K562 (cell line): ENCODE measurements around the gene L3MBTL1. TPM values are rescaled to one million over a fixed set of nuclear protein-coding genes. Genes with fewer than 3 reads are reported as not detected.

Source experiments
- ATAC-seq: fragments of 200-7000 bp; cut with Tn5 transposase; 3 replicates; pipeline ENCODE4 v1.9.1; 2020; ENCODE audit warnings: moderate library complexity
- BruUV-seq: library from RNA; stranded (reverse); fragments of 400-500 nt; replicated peaks from 2 replicates; lab custom pipeline; 2021; lab: Mats Ljungman, UMichigan
- CTCF ChIA-PET: fragments of 300-600 bp; formaldehyde crosslinking; extraction: SDS; loops from one replicate; lab custom pipeline; 2021; ENCODE audit warnings: low intra/inter-chr PET ratio; lab: Yijun Ruan, JAX
- POLR2A ChIA-PET: fragments of 300-600, 350-650 bp; sonication (Branson Sonifier 250); formaldehyde crosslinking; extraction: SDS; loops from one replicate; lab custom pipeline; 2021; ENCODE audit warnings: antibody characterized with exemption, inconsistent platforms; lab: Yijun Ruan, JAX
- DNase-seq, 4 experiments: peaks; one replicate each; pipeline versions ENCODE4 v3.0.0 to v3.0.0-alpha.2; 2011 to 2018; ENCODE audit warnings: low spot score in 3 of 4, mixed read lengths in 3 of 4; ENCODE audit errors: extremely low read depth in 1 of 4
- FAIRE-seq: peaks from 2 replicates; lab custom pipeline; 2011; peaks lifted over from hg19 to GRCh38; lab: Jason Lieb, UNC
- H2AFZ ChIP-seq: 2 replicates; pipeline ENCODE4 v1.6.0; 2011; ENCODE audit warnings: low read depth, low read length, control low read depth, inconsistent platforms
- H3K27ac ChIP-seq: fragments of 200-600 bp; 3 replicates; pipeline ENCODE4 v1.8.0; 2011; ENCODE audit warnings: low read depth, mild to moderate bottlenecking, control low read depth, inconsistent platforms, low read length, moderate library complexity, mixed read lengths; ENCODE audit errors: extremely low read depth
- H3K27me3 ChIP-seq, 2 experiments: fragments of 300-600 bp in 1 of 2; 2 replicates in 1 of 2; 3 replicates in 1 of 2; pipeline versions ENCODE4 v1.6.0 to v1.8.0; 2011; ENCODE audit warnings: inconsistent platforms in 2 of 2, low read length in 2 of 2, mild to moderate bottlenecking in 1 of 2, mixed read lengths in 1 of 2, moderate library complexity in 1 of 2; ENCODE audit not compliant: control insufficient read depth in 2 of 2, insufficient read depth in 2 of 2
- H3K36me3 ChIP-seq: fragments of 300-600 bp; 3 replicates; pipeline ENCODE4 v1.8.0; 2011; ENCODE audit warnings: mild to moderate bottlenecking, low read length, inconsistent platforms; ENCODE audit not compliant: control insufficient read depth, insufficient read depth
- H3K4me1 ChIP-seq, 2 experiments: fragments of 200-600 bp in 1 of 2; replicated peaks in 1 of 2; 2 replicates in 1 of 2; 3 replicates in 1 of 2; pipeline versions ENCODE4 v1.5.1 to v1.8.0; 2011; ENCODE audit warnings: inconsistent platforms in 2 of 2, low read length in 2 of 2, mild to moderate bottlenecking in 1 of 2, mixed read lengths in 1 of 2, moderate library complexity in 1 of 2; ENCODE audit not compliant: control insufficient read depth in 2 of 2, insufficient read depth in 2 of 2
- H3K4me2 ChIP-seq: 2 replicates; pipeline ENCODE4 v1.6.1; 2011; ENCODE audit warnings: low read length, control low read depth, inconsistent platforms, mixed read lengths; ENCODE audit not compliant: insufficient read depth
- H3K4me3 ChIP-seq: fragments of 200-600 bp; sonication (generic), shearing (Covaris generic); 2 replicates; pipeline ENCODE4 v1.5.1; 2016; ENCODE audit warnings: control low read depth, inconsistent platforms
- H3K79me2 ChIP-seq: fragments of 200-600 bp; 3 replicates; pipeline ENCODE4 v1.8.0; 2011; ENCODE audit warnings: low read length, inconsistent platforms; ENCODE audit not compliant: control insufficient read depth, insufficient read depth
- H3K9ac ChIP-seq, 2 experiments: 2 replicates each; pipeline versions ENCODE4 v1.6.0 to v1.6.1; 2011; ENCODE audit warnings: low read depth in 2 of 2, low read length in 2 of 2, control low read depth in 1 of 2, inconsistent platforms in 1 of 2, mild to moderate bottlenecking in 1 of 2, mixed read lengths in 1 of 2; ENCODE audit not compliant: insufficient read depth in 1 of 2
- H3K9me1 ChIP-seq: one replicate; pipeline ENCODE4 v1.6.0; 2011; ENCODE audit warnings: inconsistent platforms, mild to moderate bottlenecking, low read length, moderate library complexity; ENCODE audit not compliant: control insufficient read depth, insufficient read depth
- H3K9me3 ChIP-seq: replicated peaks from 2 replicates; pipeline ENCODE4 v1.5.1; 2011; ENCODE audit warnings: low read depth, low read length, inconsistent platforms; ENCODE audit not compliant: control insufficient read depth, insufficient read depth
- H4K20me1 ChIP-seq: replicated peaks from 2 replicates; pipeline ENCODE4 v1.6.1; 2011; ENCODE audit warnings: low read length, inconsistent platforms, mixed read lengths; ENCODE audit not compliant: control insufficient read depth, insufficient read depth
- ATF7 ChIP-seq: fragments of 450-650 bp; IDR thresholded peaks from 2 replicates; pipeline ENCODE4 v1.7.1; 2014; ENCODE audit warnings: mild to moderate bottlenecking, moderate library complexity
- CHD1 ChIP-seq: fragments of 200-600 bp; sonication (generic); IDR thresholded peaks from one replicate; pipeline ENCODE4 v1.6.1; 2012; ENCODE audit warnings: mild to moderate bottlenecking, moderate library complexity, low read length, inconsistent platforms
- CREM ChIP-seq: IDR thresholded peaks from 2 replicates; pipeline ENCODE4 v1.6.1; 2014; ENCODE audit warnings: antibody characterized with exemption, low read depth
- DMBX1 ChIP-seq: fragments of 250-450 bp; sonication (Bioruptor Pico); IDR thresholded peaks from 2 replicates; pipeline ENCODE4 v1.8.0; 2022; ENCODE audit warnings: inconsistent platforms, mild to moderate bottlenecking, moderate library complexity, borderline replicate concordance
- DNMT1 ChIP-seq: fragments of 450-650 bp; IDR thresholded peaks from 2 replicates; pipeline ENCODE4 v1.6.1; 2016; ENCODE audit warnings: antibody characterized with exemption, mild to moderate bottlenecking
- ELF2 ChIP-seq: fragments of 250-450 bp; sonication (Bioruptor Pico); IDR thresholded peaks from 2 replicates; pipeline ENCODE4 v1.5.0; 2021; ENCODE audit warnings: mild to moderate bottlenecking
- ETV1 ChIP-seq: fragments of 450-650 bp; conservative IDR thresholded peaks from 2 replicates; pipeline ENCODE4 v1.6.1; 2016; ENCODE audit warnings: missing genetic modification characterization, control low read depth, low read depth, missing compliant biosample characterization
- GTF2A2 ChIP-seq: IDR thresholded peaks from 2 replicates; pipeline ENCODE4 v1.6.1; 2016; ENCODE audit warnings: mild to moderate bottlenecking, missing genetic modification characterization, missing compliant biosample characterization
- HOXB6 ChIP-seq: fragments of 250-450 bp; sonication (Bioruptor Pico); IDR thresholded peaks from 2 replicates; pipeline ENCODE4 v1.5.1; 2022; ENCODE audit warnings: mild to moderate bottlenecking, borderline replicate concordance
- MAZ ChIP-seq, 2 experiments: fragments of 450-650 bp in 1 of 2; sonication (generic) in 1 of 2; formaldehyde crosslinking; IDR thresholded peaks in 1 of 2; conservative IDR thresholded peaks in 1 of 2; 2 replicates each; pipeline versions ENCODE4 v1.4.0 to v1.5.0; 2020; ENCODE audit warnings: mild to moderate bottlenecking in 1 of 2, missing genetic modification reagents in 1 of 2
- NFIC ChIP-seq: fragments of 450-650 bp; IDR thresholded peaks from 2 replicates; pipeline ENCODE4 v1.6.1; 2017; ENCODE audit warnings: mild to moderate bottlenecking, inconsistent platforms
- NFYB ChIP-seq: IDR thresholded peaks from 2 replicates; pipeline ENCODE4 v1.6.1; 2011; ENCODE audit warnings: mild to moderate bottlenecking, moderate library complexity; ENCODE audit not compliant: insufficient read length; ENCODE audit errors: extremely low read depth
- NR2C1 ChIP-seq, 2 experiments: fragments of 450-650 bp; IDR thresholded peaks; 2 replicates each; pipeline ENCODE4 v1.6.1; 2017; ENCODE audit warnings: mild to moderate bottlenecking in 2 of 2, antibody characterized with exemption in 1 of 2, inconsistent platforms in 1 of 2, missing compliant biosample characterization in 1 of 2, missing genetic modification characterization in 1 of 2
- NR4A1 ChIP-seq, 2 experiments: fragments of 250-450 bp in 1 of 2; fragments of 450-650 bp in 1 of 2; sonication (Bioruptor Pico) in 1 of 2; IDR thresholded peaks; 2 replicates each; pipeline versions ENCODE4 v1.4.0 to v1.6.1; 2016 to 2020; ENCODE audit warnings: mild to moderate bottlenecking in 2 of 2, missing compliant biosample characterization in 1 of 2, missing genetic modification characterization in 1 of 2, moderate library complexity in 1 of 2
- POLR2A ChIP-seq: fragments of 450-650 bp; conservative IDR thresholded peaks from 2 replicates; pipeline ENCODE4 v1.6.1; 2016
- TEAD1 ChIP-seq, 2 experiments: fragments of 450-650 bp in 1 of 2; sonication (generic) in 1 of 2; formaldehyde crosslinking; IDR thresholded peaks; 2 replicates each; pipeline versions ENCODE4 v1.4.0 to v1.8.0; 2020 to 2022; ENCODE audit warnings: mild to moderate bottlenecking in 2 of 2, missing genetic modification reagents in 1 of 2
- ZNF282 ChIP-seq: sonication (generic); formaldehyde crosslinking; IDR thresholded peaks from 2 replicates; pipeline ENCODE4 v1.8.1; 2023; ENCODE audit warnings: missing genetic modification reagents
- ZNF354B ChIP-seq: fragments of 250-450 bp; sonication (Bioruptor Pico); IDR thresholded peaks from 2 replicates; pipeline ENCODE4 v1.4.0; 2020
- ZNF77 ChIP-seq: fragments of 250-450 bp; sonication (Bioruptor Pico); IDR thresholded peaks from 2 replicates; pipeline ENCODE4 v1.5.0; 2020
- WGBS: fragments of 100-300 bp; shearing (Covaris generic); methylation state at CpG from one replicate; pipeline ENCODE4 v1.1.6; 2016; ENCODE audit warnings: low coverage, mixed read lengths; ENCODE audit not compliant: insufficient coverage; ENCODE audit errors: missing lambda C conversion rate; 5-methylcytosine and 5-hydroxymethylcytosine counted together
- in situ Hi-C: fragments of 300-500 bp; cut with MboI; formaldehyde crosslinking; loops from 4 replicates; pipeline ENCODE4 v1.15.0; 2018; ENCODE audit warnings: inconsistent platforms, mixed read lengths
- intact Hi-C: fragments of 100-400 bp; cut with micrococcal nuclease; formaldehyde crosslinking; loops from 2 replicates; pipeline ENCODE4 v1.14.2; 2022
- polyA plus RNA-seq, 8 experiments: library from polyadenylated mRNA; depleted of rRNA in 4 of 8; stranded (reverse) in 5 of 8; unstranded in 3 of 8; fragments of >200 nt; fragmentation: Nextera tagmentation in 2 of 8; fragmentation: Illumina TruSeq in 1 of 8; extraction: Ambion mirVana in 2 of 8; extraction: Trizol in 1 of 8; gene quantifications; 2 replicates each; pipeline versions ENCODE4 v1.2.1 to v1.2.3, GENCODE V29; 2011 to 2014; ENCODE audit warnings: inconsistent platforms in 1 of 8, missing spikeins in 1 of 8
- total RNA-seq, 7 experiments: library from RNA; depleted of rRNA in 6 of 7; stranded (reverse); fragments of >200 nt in 6 of 7; fragmentation: Illumina TruSeq in 2 of 7; extraction: Trizol in 2 of 7; gene quantifications; 2 replicates each; pipeline versions ENCODE4 v1.2.1 to v1.2.3, GENCODE V29; 2011 to 2021; ENCODE audit warnings: low replicate concordance in 1 of 7
- TF ChIP-seq, protein P1 (sequence below): fragments of 250-450 bp; sonication (Bioruptor Pico); IDR thresholded peaks from 2 replicates; pipeline ENCODE4 v1.8.0; 2022; ENCODE audit warnings: moderate library complexity, mild to moderate bottlenecking, inconsistent platforms

L3MBTL1 gene
- total and polyA plus RNA-seq, 9 of the 15 experiments (the other 6 are each of a cell fraction or from before 2014, with no cell fraction given), result 0.77 to 10.0 (median 4.4) TPM

DNA sequence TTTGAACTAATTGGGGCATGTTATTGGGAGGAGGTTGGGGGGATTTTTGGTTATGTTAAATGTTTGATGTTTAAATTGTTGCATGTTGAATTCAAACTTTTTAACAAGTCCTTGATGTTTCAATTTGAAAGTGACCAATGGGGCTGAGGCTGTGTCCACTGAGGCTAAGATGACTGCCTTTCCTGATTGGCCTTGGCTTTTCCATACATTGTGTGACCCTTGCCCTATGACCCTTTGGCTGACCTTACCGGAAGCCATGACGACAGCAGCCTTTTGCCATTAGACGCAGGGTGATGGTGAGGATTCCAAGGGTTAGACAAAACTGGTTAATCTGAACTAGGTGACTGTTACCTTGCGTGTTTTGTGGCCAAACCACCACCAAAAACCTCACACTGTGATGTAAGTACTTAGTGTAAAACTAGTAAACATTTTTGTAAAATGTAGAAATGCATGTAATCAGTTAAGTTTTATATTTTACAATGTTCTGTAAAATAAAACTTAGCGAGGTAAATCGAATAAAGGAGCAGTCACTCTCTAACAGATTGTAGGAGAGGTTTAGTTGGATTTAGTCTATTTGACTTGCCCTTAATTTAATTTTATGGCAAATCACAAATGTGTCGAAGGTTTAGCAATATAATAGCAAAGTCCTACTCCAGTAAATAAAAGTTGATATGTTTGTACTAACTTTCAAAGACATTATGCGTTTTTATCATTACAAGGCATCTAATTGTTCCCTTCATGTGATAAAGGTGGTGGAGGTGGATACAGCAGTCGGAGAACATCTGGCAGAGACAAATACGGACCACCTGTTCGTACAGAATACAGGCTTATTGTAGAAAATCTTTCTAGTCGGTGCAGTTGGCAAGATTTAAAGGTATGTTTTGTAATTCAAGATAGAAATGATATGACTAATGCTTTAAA, 48.2 kb upstream of the L3MBTL1 start:
- H3K4me3 ChIP-seq, result peak overlapping the region; percentile 92
- H3K4me2 ChIP-seq, result peak overlapping the region; percentile 85
- H3K36me3 ChIP-seq, result peaks cover 55% of the 10 kb centered on the region
- H3K9me1 ChIP-seq, result peaks cover 4% of the 10 kb centered on the region
- ATAC-seq (peak; percentile 22), DNase-seq (peak; percentile 31 to 86 (median 51)), FAIRE-seq (peak; percentile 77)
- WGBS, result 45% methylated on average over 12 of the region's 12 CpGs
- intact Hi-C loops (loop anchor here (5.0 to 10.0 kb wide), 2 partner anchors 58 to 266 kb away; partner anchors contain the start of gene GTSF1L), in situ Hi-C loops (loop anchor here (10.0 kb wide), 1 partner anchor 236 kb away; no protein-coding TSS in a partner anchor)
- peaks cover 7 to 8% of the 10 kb centered on the region in 2 experiments; a peak in 4 of 5 replicates for H3K4me1 ChIP-seq
- ChIA-PET CTCF (no interaction called here), POLR2A (interaction anchor here (0.6 to 3.8 kb wide), 15 partner anchors 10 to 535 kb away, joined by 3 to 27 read pairs (median 5); partner anchors contain the start of gene IFT52)
- BruUV-seq, result TSS peak; percentile 44
- no peaks in the 10 kb centered on the region for H3K27me3 ChIP-seq
- no peak overlapping the region for H2AFZ ChIP-seq
- H3K9me3 ChIP-seq, result 0 out of 2 replicates have a peak, but pooled peaks cover 3% of the 10 kb centered on the region
- H3K9ac ChIP-seq, result peak overlapping the region; percentile 84 to 100; a peak in 3 of 4 replicates
- peak overlapping the region; percentile 100 for H3K27ac ChIP-seq
- peaks cover 53% of the 10 kb centered on the region for H3K79me2 ChIP-seq
- peaks cover 13% of the 10 kb centered on the region; the same call in 1 of the 2 replicates for H4K20me1 ChIP-seq
- no peak for TF ChIP-seq MAZ (CRISPR knock-in tag; conservative IDR thresholded peaks at IDR 0.05 in 1 of 2, IDR thresholded peaks at IDR 0.05 in 1 of 2)
- TF ChIP-seq POLR2A, result peak; percentile 8; the same call in 1 of the 2 replicates
- no peak for TF ChIP-seq DNMT1
- TF ChIP-seq NR4A1 (CRISPR knock-in tag; IDR thresholded peaks at IDR 0.05), result no peak
- TF ChIP-seq NR4A1 (tag; IDR thresholded peaks at IDR 0.05), result 0 out of 2 replicates have a peak, but pooled peaks have one; percentile 41
- TF ChIP-seq NFIC, result peak; percentile 83
- TF ChIP-seq, protein P1, sequence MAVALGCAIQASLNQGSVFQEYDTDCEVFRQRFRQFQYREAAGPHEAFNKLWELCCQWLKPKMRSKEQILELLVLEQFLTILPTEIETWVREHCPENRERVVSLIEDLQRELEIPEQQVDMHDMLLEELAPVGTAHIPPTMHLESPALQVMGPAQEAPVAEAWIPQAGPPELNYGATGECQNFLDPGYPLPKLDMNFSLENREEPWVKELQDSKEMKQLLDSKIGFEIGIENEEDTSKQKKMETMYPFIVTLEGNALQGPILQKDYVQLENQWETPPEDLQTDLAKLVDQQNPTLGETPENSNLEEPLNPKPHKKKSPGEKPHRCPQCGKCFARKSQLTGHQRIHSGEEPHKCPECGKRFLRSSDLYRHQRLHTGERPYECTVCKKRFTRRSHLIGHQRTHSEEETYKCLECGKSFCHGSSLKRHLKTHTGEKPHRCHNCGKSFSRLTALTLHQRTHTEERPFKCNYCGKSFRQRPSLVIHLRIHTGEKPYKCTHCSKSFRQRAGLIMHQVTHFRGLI, result no peak
- TF ChIP-seq DMBX1 (CRISPR knock-in tag), result 0 out of 2 replicates have a peak, but pooled peaks have one; percentile 13
- peak; percentile 57 for TF ChIP-seq CHD1
- TF ChIP-seq ZNF77 (CRISPR knock-in tag), result no peak
- TF ChIP-seq ETV1 (tag), result peak; percentile 89
- peak; percentile 19 for TF ChIP-seq NFYB
- peak; percentile 36; the same call in 1 of the 2 replicates for TF ChIP-seq ATF7
- TF ChIP-seq ELF2 (CRISPR knock-in tag), result no peak
- no peak for TF ChIP-seq ZNF282 (CRISPR knock-in tag)
- TF ChIP-seq ZNF354B (CRISPR knock-in tag), result no peak
- no peak for TF ChIP-seq GTF2A2
- peak; percentile 98 for TF ChIP-seq NR2C1 (IDR thresholded peaks at IDR 0.05)
- TF ChIP-seq NR2C1 (tag; IDR thresholded peaks at IDR 0.05), result peak; percentile 99
- peak; percentile 81 for TF ChIP-seq CREM
- TF ChIP-seq TEAD1 (CRISPR knock-in tag; IDR thresholded peaks at IDR 0.05), result 0 out of 4 replicates have a peak, but pooled peaks of 1 of the 2 experiments have one; percentile 7
- TF ChIP-seq HOXB6 (CRISPR knock-in tag), result no peak
